GM10847 (cell line): ENCODE measurements around the gene C8G.

ENCODE experiments used
- POLR2A ChIP-seq: IDR thresholded peaks from 2 replicates; pipeline ENCODE4 v1.6.1; 2011; ENCODE audit not compliant: insufficient read length; ENCODE audit errors: extremely low read depth

C8G gene

DNA sequence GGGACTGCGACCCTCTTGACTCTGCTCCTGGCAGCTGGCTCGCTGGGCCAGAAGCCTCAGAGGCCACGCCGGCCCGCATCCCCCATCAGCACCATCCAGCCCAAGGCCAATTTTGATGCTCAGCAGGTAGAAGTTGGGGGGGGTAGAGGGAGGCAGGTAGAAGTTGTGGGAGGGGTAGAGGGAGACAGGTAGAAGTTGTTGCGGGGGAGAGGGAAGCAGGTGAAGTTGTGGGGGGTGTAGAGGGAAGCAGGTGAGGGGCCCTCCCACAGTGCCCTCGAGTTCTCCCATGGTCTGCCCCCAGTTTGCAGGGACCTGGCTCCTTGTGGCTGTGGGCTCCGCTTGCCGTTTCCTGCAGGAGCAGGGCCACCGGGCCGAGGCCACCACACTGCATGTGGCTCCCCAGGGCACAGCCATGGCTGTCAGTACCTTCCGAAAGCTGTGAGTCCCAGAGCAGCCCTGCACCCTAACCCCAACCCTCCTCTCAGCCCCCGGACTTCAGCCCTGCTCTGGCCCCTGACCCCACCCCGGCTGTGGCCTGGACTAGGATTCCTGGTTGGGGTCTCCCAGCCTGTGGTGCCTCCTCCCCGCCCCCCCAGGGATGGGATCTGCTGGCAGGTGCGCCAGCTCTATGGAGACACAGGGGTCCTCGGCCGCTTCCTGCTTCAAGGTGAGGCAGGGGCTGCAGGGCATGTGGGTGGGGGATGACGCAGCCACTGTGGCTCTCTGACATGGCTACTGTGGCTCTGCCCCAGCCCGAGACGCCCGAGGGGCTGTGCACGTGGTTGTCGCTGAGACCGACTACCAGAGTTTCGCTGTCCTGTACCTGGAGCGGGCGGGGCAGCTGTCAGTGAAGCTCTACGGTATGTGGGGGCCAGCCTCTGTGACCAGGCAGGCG lies 537 bp downstream of the C8G start:
- no peak for TF ChIP-seq POLR2A

GRCh38 chr9:136946228-136947027 lies 1.4 kb downstream of the C8G start:
- TF ChIP-seq POLR2A = no peak

DNA sequence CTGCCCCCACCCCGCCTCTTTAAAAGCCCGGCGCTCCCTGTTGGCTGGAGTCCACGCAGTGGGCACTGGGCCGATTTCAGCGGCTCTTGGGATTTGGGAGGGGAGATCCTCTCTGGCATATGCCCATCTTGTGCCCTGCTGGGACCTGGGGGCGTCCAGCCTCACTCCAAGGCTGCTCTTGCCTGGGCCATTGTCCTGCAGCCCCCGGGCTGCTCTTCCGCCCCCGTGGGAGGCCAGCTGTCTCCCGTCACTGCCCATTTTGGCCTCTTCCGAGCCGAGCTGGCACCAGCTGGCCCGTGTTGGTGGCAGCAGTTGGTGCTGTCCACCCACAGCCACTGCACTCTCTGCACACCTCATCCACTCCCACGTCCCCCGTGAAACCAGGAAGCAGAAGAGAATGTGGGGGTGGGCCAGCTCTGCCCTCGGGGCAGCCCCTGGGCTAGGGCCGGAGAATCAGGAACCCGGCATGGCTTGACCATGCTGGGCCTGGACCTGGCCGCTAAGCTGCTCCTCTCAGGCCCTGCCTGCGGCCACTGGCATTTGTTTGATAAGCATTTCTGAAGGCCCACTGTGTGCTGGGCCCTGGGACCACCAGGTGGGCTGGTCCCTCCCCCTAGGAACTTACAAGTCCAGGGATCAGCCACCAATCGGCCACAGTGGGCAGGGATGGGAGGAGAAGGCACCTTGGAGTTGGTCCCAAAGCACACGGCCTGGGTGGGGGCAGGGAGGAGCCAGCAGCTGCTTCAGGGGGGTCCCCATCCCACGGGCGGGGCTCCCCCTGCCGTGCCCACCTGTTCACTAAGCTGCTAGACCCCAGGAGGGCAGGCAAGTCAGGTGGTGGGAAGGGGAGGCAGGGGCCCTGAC lies 2.2 kb downstream of the C8G start:
- TF ChIP-seq POLR2A = no peak

- no peak for TF ChIP-seq POLR2A
These were observed 3.0 kb downstream of the C8G start for GRCh38 chr9:136947955-136948510.

- TF ChIP-seq POLR2A = no peak
These were observed 4.3 kb downstream of the C8G start for GRCh38 chr9:136949239-136949816.

- peak; percentile 75 for TF ChIP-seq POLR2A
These were observed 5.0 kb downstream of the C8G start for GRCh38 chr9:136949817-136950655.

DNA sequence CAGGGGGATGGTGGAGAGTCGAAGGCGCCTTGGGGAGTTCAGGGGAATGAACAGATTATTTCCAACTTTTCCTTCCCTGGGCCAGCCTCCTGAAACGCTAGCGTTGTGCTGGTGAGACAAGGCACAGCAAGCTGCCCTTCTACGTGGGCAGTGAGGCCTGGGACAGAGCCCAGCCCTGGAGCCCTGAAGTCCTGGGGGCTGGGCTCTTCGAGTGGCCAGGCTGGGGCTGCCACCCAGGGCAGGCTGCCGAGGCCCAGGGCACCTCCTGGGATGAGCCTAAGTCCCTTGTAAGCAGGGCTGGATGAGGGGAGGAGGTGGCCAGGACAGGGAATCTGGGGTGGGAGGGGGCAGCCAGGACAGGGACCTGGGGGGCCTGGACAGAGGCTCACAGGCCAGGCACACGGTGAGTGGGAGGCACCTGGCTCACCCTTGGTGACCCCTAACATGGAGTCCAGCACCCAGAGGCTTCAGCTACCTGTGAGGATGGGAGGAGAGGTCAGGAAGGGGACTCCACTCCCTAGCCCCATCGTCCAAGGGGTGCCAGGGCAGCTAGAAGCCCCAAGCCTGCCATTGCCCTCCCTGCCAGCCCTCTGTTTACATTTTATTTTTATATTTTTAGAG lies 5.7 kb downstream of the C8G start:
- TF ChIP-seq POLR2A = no peak

DNA sequence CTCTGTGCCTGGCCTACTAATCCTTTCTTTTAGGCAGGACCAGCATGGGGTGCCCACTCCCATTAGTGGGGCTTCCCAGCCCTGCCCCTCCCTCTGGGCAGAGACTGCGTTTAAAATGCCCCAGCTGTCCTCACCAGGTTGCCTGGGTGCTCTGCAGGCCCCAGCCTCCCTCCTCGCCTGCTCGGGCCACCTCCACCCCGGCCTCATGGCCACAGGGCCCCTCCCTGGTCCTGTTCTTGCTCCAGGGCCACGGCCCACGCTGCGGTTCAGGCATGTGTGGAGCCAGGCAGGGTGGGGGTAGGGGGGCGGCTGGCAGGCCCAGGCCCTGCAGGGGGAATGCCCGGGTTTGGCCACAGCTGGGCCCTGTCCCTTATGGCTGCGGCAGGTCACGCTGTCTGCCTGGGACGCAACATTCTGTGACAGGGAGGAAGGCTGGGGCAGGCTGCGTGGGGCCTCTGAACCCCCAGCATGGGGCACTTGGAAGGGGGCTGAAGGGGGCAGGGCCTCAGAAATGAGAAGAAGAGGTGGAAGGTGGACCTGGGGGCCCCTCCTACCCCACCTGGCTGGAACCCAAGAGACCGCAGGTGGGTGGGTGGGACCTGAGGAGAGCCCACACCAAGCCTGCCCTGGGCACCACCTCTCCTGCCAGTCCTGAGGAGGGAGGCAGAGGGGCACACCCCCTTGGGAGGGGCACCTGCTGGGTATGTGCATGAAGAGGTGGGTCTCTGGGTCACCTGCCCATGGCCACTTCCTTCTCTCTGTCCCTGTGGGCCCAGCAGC lies 6.7 kb downstream of the C8G start, which contains the start of gene LCN12:
Gene LCN12 (plus strand): TSS at position 733 of the 780 bp plus-strand sequence. CDS start 55 bp downstream, outside the sequence.
- no peak for TF ChIP-seq POLR2A

DNA sequence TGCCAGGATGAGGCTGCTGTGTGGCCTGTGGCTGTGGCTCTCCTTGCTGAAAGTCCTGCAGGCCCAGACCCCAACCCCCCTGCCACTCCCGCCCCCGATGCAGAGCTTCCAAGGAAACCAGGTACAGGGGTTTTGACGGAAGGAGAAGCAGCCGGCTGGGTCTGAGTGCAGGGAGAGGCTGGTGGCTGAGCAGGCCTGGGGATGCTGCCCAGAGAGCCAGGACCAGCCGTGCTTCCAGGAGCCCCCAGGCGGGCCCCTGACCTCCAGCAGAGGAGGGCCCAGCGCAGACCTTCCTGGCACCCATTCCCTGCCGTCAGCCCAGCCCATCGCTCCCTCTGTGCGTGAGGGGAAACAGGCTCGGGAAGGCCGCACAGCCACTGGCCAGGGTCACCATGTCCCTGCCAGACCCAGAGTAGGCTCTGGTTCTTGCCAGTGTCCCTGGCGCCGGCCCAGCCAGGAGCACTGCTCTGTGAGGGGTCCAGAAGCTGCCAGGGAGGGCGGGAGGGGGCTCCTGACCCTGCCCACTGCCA lies 7.3 kb downstream of the C8G start:
- no peak for TF ChIP-seq POLR2A

GRCh38 chr9:136952876-136953770 lies 8.1 kb downstream of the C8G start:
- TF ChIP-seq POLR2A = no peak

DNA sequence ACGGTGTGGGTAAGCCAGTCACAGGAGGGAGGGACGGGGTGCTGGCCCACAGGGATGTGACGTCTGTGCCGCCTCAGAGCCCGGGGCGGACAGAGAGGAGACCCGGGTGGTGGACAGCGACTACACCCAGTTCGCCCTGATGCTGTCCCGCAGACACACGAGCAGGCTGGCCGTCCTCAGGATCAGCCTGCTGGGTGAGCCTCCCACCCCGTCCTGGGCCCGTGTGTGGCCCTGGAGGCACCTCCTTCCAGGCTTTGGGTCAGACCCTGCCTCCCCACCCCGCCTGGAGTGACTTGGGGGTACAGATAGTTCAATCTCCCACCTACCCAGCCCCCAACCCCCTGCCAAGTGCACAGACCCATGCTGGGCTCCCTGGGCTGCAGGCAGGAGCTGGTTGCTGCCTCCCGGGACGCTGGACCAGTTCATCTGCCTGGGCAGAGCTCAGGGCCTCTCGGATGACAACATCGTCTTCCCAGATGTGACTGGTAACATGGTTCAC lies 8.8 kb downstream of the C8G start:
- no peak for TF ChIP-seq POLR2A
